Skin epidermis (tissue), 12 donors: ENCODE data around the gene CHST15.

Source experiments
- H3K27ac ChIP-seq, 21 experiments: fragments of 200-600 bp; sonication (generic) in 11 of 21; one replicate each; pipeline ENCODE4 v1.5.0; 2020; ENCODE audit warnings: mild to moderate bottlenecking in 3 of 21, inconsistent platforms in 2 of 21, moderate library complexity in 2 of 21
- H3K4me3 ChIP-seq, 7 experiments: fragments of 200-600 bp; sonication (generic) in 2 of 7; one replicate each; pipeline ENCODE4 v1.5.0; 2020; ENCODE audit warnings: inconsistent platforms in 2 of 7, mild to moderate bottlenecking in 2 of 7, moderate library complexity in 1 of 7

The CHST15 gene

GRCh38 chr10:124072106-124072505, 21.3 kb downstream of the CHST15 start:
- Histone ChIP-seq H3K27ac (no peak overlapping the region), H3K4me3 (no peak overlapping the region)

DNA sequence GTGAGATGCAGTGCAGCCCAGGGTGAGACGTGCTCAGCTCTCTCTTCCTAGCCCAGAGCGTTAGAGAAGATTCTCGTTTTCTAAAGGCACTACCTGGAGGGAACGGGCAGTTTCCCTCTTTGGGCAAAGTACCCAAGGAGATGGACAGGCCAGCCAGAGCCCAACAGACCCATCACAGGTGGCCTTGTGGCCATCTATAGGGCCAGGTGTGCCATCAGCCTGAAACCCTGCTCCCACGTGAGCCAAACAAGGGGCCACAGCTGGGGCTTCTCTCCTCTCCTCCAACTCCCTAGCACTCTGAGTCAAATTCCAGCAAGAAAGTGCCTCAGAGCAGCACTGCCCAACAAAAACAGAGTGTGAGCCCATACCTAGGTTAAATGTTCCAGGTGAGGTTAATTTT, 22.3 kb downstream of the CHST15 start:
- H3K27ac ChIP-seq: no peak overlapping the region
- H3K4me3 ChIP-seq: no peak overlapping the region

- no peak overlapping the region for H3K4me3 ChIP-seq
- H3K27ac ChIP-seq: no peak overlapping the region
These were observed 22.7 kb downstream of the CHST15 start for GRCh38 chr10:124070666-124071065.

- Histone ChIP-seq H3K27ac (no peak overlapping the region), H3K4me3 (no peak overlapping the region)
These were observed 23.8 kb downstream of the CHST15 start for GRCh38 chr10:124069341-124070264.

GRCh38 chr10:124068929-124069328, 24.5 kb downstream of the CHST15 start:
- H3K4me3 ChIP-seq: no peak overlapping the region
- no peak overlapping the region for H3K27ac ChIP-seq

DNA sequence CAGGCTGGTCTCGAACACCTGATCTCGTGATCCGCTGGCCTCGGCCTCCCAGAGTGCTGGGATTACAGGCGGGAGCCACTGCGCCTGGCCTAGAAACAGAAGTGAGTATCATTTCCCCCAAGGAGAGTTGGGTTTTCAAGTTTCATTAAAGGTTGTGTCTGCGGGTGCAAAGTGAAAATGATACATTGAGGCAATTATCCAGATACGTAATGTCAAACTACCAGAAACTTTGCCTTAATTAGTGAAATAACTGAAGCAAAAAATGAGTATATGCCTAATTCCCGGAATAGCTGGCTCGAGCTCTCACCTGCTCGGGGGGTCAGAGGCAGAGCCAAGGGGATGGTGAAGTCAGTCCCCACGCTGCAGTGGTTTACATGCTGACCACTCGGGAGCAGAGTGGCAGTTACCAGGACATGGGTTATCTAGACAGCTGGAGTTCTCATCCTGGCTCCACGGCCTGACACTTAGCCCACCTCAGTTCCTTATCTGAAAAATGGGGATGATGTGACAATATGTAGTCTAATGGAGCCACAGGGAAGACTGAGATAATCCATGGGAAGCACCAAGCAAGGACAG, 25.5 kb downstream of the CHST15 start:
- Histone ChIP-seq H3K4me3 (no peak overlapping the region), H3K27ac (peak overlapping the region in 1 of 21 experiments; percentile 9)

DNA sequence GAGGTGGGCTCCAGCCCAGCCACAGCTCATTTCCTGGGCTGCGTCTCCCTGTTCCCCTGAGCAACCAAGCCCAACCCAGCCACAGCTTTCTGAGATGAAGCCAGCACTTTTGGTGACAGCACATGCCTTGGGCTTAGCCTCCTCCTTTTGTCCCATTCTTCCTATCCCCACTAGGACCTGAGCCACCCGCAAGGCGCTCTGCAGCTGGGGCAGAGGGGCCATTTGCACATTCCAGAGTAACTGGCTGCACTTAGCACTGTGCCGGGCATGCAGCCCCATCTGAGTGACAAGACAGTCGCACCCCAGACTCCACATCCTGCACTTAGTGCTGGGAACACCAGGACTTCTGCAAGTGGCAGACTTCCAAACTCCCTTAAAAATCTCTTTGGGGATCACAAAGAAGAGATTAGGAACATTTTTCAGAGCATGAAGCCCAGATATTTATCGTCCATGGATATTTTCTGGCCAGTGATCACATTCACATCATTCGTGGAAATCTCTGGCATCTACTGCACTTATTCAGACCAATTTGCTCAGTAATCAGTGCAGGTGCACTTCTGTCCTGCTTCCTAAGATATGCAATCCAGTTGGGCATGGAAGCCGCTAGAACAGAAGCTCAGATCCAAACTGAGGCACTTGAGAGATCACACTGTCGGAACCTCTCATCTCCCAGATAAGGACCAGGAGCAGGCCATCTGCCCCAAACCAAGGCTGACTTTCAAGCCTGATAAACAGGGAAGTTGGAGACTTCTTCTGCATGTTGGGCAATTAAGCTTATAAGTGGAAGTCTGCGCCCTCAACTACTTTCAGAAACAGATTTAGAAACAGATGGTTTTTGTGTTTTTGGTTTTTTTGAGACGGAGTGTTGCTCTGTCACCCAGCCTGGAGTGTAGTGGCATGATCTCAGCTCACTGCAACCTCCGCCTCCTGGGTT, 26.4 kb downstream of the CHST15 start:
- peak overlapping the region in 4 of 21 experiments; percentile 6 to 25 (median 12) for H3K27ac ChIP-seq
- H3K4me3 ChIP-seq: no peak overlapping the region

GRCh38 chr10:124066126-124066700, 27.2 kb downstream of the CHST15 start:
- Histone ChIP-seq H3K4me3 (no peak overlapping the region), H3K27ac (peak overlapping the region in 1 of 21 experiments; percentile 15)

DNA sequence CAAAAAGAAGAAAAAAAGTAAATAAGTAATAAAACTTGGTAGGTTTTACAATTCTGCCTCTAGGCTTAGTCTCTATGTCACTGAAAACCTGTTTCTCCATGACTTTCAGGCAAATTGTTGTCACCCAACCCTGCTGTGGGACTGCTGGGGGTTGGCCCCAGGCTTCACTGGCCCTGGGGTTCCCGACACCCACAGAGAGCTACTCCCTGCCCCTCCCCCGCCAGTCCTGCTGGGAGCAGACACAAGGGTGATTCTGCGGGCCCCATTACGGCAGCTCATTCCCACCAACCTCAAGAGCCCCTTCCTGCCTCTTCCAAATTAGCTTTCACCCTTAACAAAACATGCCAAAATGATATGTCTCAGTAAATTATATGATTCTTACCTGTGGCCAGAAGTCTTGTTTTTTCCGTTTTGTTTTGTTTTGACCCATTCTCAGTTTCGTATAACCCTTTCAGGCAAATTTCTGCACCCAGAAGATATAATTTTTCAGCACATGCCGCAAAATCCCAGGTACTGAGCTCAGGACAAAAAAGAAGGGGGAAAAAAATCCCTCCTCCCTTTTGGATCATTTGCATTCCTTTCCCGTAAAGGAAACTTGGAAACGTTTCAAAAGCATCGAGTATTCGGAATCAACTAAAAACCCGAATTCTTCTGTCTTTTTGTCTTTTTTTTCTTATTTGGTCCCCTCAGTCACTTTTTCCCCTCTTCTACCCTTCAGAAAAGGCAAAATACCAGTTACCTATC, 27.8 kb downstream of the CHST15 start:
- Histone ChIP-seq H3K4me3 (no peak overlapping the region), H3K27ac (peak overlapping the region in 6 of 21 experiments; percentile 10 to 82 (median 42))

- no peak overlapping the region for H3K4me3 ChIP-seq
- H3K27ac ChIP-seq: peak overlapping the region in 10 of 21 experiments; percentile 39 to 82 (median 69)
These were observed 28.7 kb downstream of the CHST15 start for GRCh38 chr10:124064676-124065075.

DNA sequence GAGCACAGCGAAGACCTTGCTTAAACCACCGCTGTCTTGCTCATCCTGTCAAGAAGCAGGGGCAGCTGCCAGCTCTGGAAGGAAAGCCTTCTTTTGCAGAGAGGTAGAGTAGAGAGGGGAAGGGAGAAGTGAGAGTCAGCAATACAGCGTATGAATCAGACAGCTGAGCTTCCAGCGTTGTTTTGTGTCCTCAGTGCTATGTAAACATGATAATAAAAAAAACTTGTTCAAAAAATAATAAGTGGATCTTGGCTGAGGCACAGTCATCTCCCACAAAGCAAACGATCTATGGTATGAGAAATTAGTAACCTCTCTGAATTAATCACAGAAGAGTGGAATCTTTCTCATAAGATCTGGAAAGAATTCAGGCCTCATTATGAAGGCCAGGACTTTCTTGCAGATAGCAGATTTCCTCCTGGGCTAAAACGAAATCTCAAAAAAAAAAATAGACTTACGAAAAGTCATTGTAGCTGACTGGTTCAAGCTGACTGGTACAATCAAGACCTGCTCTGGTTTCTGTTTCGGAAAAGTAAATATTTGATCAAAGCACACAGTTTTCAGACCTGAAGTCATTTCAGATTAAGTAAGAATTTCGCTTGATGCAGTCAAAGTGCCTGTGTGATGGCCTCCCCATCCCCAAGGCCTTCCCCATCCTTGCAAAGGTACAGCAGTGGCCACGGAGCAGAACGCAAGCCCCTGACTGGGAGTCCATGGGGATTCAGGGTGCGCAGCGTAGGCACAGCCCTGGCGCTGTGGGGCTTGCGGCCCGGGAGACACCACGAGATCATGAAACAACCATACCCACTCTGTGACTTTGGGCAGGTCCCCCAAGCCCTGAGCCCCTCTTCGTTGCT, 29.4 kb downstream of the CHST15 start:
- H3K27ac ChIP-seq: peak overlapping the region in 10 of 21 experiments; percentile 39 to 82 (median 69)
- H3K4me3 ChIP-seq: no peak overlapping the region

DNA sequence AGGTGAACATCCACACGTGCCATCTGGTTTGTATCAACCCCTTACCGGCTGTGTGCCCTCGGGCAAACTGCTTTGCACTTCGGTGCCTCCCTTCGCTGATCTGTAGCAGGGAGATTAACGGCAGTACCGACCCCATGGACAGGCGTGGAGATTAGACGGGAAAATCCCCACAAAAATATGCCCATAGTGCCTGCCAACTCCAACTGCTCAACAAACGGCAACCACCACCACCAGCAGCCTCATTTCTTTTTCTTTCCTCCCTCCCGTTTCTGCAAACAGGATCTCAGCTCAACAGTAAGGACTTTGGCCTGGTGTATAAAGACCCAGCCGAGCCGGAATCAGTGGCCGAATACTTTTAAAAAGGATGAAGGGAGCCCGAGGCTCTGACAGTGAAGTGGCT, 31.0 kb downstream of the CHST15 start:
- Histone ChIP-seq H3K27ac (peak overlapping the region in 1 of 21 experiments; percentile 82), H3K4me3 (no peak overlapping the region)

- Histone ChIP-seq H3K4me3 (no peak overlapping the region), H3K27ac (no peak overlapping the region)
These were observed 32.4 kb downstream of the CHST15 start for GRCh38 chr10:124061030-124061429.

DNA sequence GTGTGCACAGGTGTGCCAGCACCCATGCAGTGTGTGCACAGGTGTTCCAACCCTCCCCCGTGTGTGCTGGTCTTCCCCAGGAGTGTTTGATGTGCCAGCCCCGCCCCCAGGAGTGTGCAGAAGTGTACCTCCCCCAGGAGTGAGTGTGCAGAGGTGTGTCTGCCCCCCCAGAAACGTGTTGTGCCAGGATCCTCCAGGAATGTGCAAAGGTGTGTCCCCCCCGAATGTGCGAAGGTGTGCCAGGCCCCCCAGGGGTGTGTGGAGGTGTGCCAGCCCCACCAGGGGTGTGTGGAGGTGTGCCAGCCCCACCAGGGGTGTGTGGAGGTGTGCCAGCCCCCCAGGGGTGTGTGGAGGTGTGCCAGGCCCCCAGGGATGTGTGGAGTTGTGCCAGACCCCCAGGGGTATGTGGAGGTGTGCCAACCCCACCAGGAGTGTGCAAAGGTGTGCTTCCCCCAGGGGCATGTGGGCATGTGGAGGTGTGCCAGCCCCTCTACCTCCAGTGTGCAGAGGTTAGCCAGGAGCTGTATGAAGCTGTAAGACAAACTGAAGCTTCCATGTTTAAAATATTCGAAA, 33.2 kb downstream of the CHST15 start:
- no peak overlapping the region for H3K27ac ChIP-seq
- no peak overlapping the region for H3K4me3 ChIP-seq

GRCh38 chr10:124059551-124059950, 33.8 kb downstream of the CHST15 start:
- H3K27ac ChIP-seq: no peak overlapping the region
- no peak overlapping the region for H3K4me3 ChIP-seq

DNA sequence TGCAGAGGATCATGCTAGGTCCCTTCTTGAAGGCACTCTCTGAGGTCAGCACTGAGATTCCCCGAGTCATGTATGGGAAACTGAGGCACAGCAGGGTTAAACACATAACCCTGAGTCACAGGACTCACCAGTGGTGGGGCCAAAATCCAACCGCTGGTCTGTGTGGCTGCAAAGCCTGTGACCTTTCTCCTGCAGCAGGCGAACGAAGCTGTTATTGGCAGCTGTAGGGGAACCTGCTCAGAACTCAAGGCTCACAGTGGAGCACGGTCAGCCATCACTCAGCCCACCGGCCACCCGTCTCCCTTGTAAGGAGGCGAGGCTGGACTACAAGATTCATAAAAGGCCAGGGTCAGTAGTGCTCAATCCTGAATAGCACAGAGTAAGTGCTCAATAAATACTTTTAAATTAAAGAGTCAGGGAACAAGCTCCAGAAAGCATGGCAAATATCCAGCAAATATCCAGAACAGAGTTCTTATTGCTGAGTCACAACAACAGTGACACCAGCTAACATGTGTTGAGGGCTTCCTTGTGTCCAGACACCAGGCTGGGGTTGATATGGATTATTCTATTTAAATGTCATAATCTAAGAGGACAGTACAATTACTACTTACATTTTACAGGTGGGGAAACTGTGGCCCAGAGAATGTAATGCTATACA, 34.9 kb downstream of the CHST15 start:
- H3K4me3 ChIP-seq: no peak overlapping the region
- H3K27ac ChIP-seq: no peak overlapping the region

GRCh38 chr10:124057601-124058000, 35.8 kb downstream of the CHST15 start:
- H3K4me3 ChIP-seq: no peak overlapping the region

More at GRCh38 chr10:124057601-124058000, 35.8 kb downstream of the CHST15 start:
- no peak overlapping the region for H3K27ac ChIP-seq
